WTC11 (cell line): ENCODE results near the gene ZNF488.
A peak's percentile ranks its signal among the peaks of the same experiment; 100 is the strongest.

ENCODE experiments used
- ARID4B ChIP-seq: sonication (generic); formaldehyde crosslinking; IDR thresholded peaks from 2 replicates; pipeline ENCODE4 v1.8.0; 2023; ENCODE audit warnings: missing genetic modification reagents, mild to moderate bottlenecking, borderline replicate concordance
- ATF2 ChIP-seq: sonication (generic); formaldehyde crosslinking; IDR thresholded peaks from 2 replicates; pipeline ENCODE4 v1.8.1; 2022; ENCODE audit warnings: low read depth, missing genetic modification reagents, borderline replicate concordance
- ATF3 ChIP-seq: sonication (generic); formaldehyde crosslinking; conservative IDR thresholded peaks from 2 replicates; pipeline ENCODE4 v1.8.1; 2022; ENCODE audit warnings: mild to moderate bottlenecking, missing genetic modification reagents
- CTCF ChIP-seq: fragments of 200-600 bp; IDR thresholded peaks from 2 replicates; pipeline ENCODE4 v1.8.0; 2022; ENCODE audit warnings: antibody characterized with exemption
- ELF4 ChIP-seq: sonication (generic); formaldehyde crosslinking; IDR thresholded peaks from 2 replicates; pipeline ENCODE4 v1.8.1; 2022; ENCODE audit warnings: low read depth, mild to moderate bottlenecking, moderate library complexity, missing genetic modification reagents
- GABPB1 ChIP-seq: sonication (generic); formaldehyde crosslinking; IDR thresholded peaks from 2 replicates; pipeline ENCODE4 v1.8.1; 2023; ENCODE audit warnings: mild to moderate bottlenecking, missing genetic modification reagents
- JUN ChIP-seq: sonication (generic); formaldehyde crosslinking; IDR thresholded peaks from 2 replicates; pipeline ENCODE4 v1.8.0; 2023; ENCODE audit warnings: mild to moderate bottlenecking, missing genetic modification reagents
- PREB ChIP-seq: sonication (generic); formaldehyde crosslinking; IDR thresholded peaks from 2 replicates; pipeline ENCODE4 v1.8.1; 2022; ENCODE audit warnings: mild to moderate bottlenecking, missing genetic modification reagents, moderate library complexity, borderline replicate concordance
- ZBTB43 ChIP-seq: sonication (generic); formaldehyde crosslinking; IDR thresholded peaks from 2 replicates; pipeline ENCODE4 v1.8.1; 2023; ENCODE audit warnings: mild to moderate bottlenecking, missing genetic modification reagents
- ZNF423 ChIP-seq: fragments of 250-450 bp; sonication (Bioruptor Pico); IDR thresholded peaks from 2 replicates; pipeline ENCODE4 v2.1.2; 2022; ENCODE audit warnings: mild to moderate bottlenecking, moderate library complexity
- ZNF512 ChIP-seq: sonication (generic); formaldehyde crosslinking; IDR thresholded peaks from 2 replicates; pipeline ENCODE4 v1.8.1; 2022; ENCODE audit warnings: missing genetic modification reagents, borderline replicate concordance

- TF ChIP-seq CTCF (no peak), ATF2 (CRISPR knock-in tag) (no peak), ARID4B (CRISPR knock-in tag) (no peak), GABPB1 (CRISPR knock-in tag) (no peak), ZNF512 (CRISPR knock-in tag) (0 out of 2 replicates have a peak, but pooled peaks have one; percentile 15), ZNF423 (CRISPR knock-in tag) (no peak), ZBTB43 (CRISPR knock-in tag) (no peak), PREB (CRISPR knock-in tag) (no peak), JUN (CRISPR knock-in tag) (no peak), ATF3 (CRISPR knock-in tag) (no peak), ELF4 (no peak)
Measured at GRCh38 chr10:47383261-47384147, 589 bp downstream of the ZNF488 start.
